GM10266 (cell line): ENCODE results near the gene SHC4.

Source experiments
- DNase-seq: peaks from one replicate; pipeline ENCODE4 v3.0.0; 2012; ENCODE audit errors: extremely low spot score
- TF ChIP-seq, protein P1 (sequence below): IDR thresholded peaks from 2 replicates; pipeline ENCODE4 v1.5.1; 2012; ENCODE audit warnings: mild to moderate bottlenecking, low read depth; ENCODE audit not compliant: control insufficient read depth, insufficient read depth; ENCODE audit errors: missing control alignments

Gene SHC4

DNA sequence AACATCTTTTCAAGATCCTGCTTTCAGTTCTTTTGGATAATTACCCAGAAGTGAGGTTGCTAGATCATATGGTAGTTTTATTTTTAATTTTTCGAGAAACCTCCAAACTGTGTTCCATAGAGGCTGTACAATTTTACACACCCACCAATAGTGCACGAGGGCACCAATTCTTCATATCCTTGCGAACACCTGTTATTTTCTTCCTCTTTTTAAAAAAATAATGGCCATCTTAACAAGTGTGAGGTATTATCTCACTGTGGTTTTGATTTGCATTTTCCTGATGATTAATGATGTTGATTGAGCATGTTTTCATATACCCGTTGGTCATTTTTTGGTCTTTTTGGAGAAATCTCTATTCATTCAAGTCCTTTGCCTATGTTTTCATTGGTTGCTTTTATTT is 135.2 kb downstream of the SHC4 start:
- DNase-seq = no peak
- TF ChIP-seq, protein P1, sequence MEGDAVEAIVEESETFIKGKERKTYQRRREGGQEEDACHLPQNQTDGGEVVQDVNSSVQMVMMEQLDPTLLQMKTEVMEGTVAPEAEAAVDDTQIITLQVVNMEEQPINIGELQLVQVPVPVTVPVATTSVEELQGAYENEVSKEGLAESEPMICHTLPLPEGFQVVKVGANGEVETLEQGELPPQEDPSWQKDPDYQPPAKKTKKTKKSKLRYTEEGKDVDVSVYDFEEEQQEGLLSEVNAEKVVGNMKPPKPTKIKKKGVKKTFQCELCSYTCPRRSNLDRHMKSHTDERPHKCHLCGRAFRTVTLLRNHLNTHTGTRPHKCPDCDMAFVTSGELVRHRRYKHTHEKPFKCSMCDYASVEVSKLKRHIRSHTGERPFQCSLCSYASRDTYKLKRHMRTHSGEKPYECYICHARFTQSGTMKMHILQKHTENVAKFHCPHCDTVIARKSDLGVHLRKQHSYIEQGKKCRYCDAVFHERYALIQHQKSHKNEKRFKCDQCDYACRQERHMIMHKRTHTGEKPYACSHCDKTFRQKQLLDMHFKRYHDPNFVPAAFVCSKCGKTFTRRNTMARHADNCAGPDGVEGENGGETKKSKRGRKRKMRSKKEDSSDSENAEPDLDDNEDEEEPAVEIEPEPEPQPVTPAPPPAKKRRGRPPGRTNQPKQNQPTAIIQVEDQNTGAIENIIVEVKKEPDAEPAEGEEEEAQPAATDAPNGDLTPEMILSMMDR = no peak

DNA sequence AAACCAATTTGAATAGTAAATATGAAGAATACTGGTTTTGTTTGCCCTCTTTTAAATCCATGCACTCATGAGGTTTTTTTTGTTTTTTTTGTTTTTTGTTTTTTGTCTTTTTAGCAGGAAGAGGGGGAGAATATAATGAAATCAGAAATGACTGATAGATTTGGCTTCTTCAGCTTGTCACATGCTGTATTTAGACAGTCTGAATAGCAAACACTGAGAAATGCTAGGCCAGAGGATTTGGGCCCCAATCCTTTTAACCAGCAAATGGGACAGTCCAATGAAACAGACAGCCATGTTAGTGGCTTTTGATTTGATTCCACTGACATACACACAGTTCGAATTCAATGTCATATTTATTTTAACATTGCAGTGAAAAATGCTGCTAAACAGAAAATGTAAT is 138.6 kb downstream of the SHC4 start:
- no peak for DNase-seq
- TF ChIP-seq, protein P1 = no peak

DNA sequence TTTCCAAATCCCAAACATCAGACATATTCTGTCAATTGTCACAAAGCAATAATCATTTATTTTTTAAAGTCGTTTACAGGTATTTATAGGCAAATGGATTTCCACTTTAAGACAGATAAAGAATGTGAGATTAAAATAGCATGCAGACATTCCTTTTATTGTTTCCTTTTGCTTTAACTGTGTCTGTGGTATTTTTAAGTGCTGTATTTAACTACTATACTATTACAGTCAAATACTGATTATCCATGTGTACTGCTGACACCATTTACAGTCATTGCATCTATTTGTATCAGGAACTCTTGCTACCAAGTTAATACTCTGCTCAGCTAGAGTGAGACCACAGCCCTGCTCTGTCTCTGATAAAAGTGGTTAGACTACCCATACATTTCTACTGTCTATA is 140.0 kb downstream of the SHC4 start:
- TF ChIP-seq, protein P1 = no peak
- no peak for DNase-seq

DNA sequence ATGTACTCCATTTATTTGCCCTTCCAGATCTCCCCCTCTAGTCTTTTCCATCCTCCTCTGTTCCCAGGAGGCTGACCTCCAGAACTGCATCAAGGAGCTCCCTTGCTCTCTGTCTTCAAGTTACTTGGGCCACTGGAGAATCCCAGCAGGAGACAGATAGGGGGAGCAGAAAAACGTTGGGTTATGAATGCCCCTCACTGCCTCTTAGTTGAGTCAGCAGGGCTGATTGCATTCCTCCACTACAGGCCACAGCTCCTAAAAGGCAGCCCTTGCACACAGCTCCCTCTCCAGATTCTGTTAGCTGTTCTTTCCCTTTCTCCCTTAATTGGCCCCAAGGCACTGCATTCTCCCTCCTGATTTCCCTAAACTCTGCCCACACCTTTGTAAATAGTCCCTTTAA is 140.5 kb downstream of the SHC4 start:
- no peak for DNase-seq
- TF ChIP-seq, protein P1 = no peak

DNA sequence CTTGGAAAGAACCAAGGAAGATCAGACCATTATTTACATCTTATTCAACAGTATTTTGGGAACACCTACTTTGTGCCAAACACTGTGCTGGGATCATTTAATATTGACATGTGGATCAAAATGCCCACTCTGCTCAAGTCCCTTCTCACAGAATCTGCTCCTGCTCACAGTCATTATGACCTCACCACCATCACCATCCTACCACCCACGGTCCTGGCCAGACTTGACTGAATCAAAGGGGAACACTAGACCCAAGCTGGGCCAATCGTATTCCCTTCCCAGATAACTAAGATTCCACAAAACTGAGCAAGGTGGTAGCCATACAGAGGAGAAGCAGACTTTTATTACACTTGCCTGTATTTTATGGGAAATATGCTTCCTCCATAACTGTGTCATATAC is 149.4 kb downstream of the SHC4 start:
- TF ChIP-seq, protein P1 = no peak
- DNase-seq = no peak

DNA sequence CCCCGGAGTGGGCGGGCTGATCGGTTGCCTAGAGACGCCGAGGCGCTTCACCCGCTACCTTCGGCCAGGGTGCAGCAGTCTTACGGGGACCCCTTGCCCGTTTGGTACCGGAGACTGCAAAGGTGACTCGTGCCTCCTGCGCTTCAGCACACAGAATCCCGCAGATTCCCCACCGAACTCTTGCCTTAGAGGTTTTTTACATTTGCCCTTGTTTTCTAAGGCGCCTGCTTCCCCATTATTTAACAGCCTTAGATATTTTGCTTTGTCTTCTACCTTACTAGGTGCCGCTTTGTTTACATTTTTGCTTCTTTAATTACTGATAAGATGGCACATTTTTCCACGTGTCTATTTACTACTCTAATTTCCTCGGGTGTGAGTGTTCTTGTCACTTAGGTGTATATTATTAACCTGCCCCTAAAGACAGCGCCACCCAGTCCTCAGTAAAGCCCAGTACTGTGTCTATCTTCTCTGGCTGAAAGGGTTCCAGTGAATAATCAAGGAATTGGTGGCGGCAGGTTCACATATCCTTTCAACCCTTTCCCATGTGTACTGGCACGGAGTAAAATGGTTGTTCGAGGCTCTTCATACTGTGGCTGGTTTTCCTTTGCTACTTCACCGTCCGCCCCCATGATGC is 152.3 kb downstream of the SHC4 start:
- TF ChIP-seq, protein P1 = no peak

DNA sequence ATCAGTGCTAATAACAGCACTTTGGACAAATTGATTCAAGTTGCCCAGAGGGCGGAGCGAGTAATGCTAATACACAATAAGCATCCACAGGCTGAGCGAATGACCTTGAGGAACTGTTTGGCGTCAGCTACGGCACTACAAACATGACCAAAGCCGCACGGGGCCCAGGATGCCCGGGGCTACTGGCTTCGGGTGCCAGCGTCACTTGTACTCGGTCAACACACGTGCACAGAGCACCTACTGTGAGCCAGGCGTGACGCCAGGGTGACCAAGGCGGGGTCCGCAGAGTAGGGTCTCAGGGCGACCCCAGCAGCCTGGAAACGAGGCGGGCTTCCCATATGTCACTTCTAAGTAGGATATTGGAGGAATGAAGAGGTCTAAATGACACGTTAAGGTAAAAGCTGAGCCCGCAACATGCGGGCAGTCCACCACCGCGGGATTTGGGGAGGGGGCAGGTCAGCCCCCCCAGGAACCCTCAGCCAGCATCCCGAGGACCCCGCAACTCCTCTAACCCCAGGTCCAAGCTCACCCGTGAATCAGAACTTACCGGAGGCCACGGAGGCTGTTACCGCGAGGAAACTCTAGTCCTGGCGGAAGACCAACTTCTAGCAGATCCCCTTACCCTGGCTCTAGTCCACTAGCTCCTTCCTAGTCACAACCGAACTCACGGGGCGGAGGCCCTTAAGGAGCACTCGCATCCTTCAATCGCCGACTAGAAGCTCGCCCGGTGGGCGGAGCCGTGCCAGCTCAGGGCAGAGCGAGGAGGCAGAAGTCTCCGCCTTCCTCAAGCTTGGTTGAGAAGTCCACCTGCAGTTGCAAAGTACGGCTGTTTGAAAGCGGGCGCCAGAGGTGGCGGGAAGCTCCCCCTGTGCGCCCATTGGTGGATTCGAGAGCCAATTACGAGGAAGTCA is 153.1 kb downstream of the SHC4 start, which contains the start of gene CEP152:
CEP152 (minus strand) TSS at position 656 of the 911 bp plus-strand sequence. CDS start 5,420 bp downstream, outside the sequence.
- TF ChIP-seq, protein P1 = no peak
- peak; percentile 86 for DNase-seq

More for the DNA sequence above, 152.3 kb downstream of the SHC4 start:
- DNase-seq = no peak
